ENCODE measurements around the gene PHLPP1. TPM values are rescaled to one million over a fixed set of nuclear protein-coding genes. Genes with fewer than 3 reads are reported as not detected.

The PHLPP1 gene
- total RNA-seq, 1 experiment from 2014 or later = 39.9 TPM

GRCh38 chr18:62738639-62739038 lies 23.3 kb downstream of the PHLPP1 start:
- Histone ChIP-seq H4K91ac (ENCODE audit: insufficient read length, low read depth, low read length) (no peak overlapping the region), H3K27me3 (ENCODE audit: insufficient read depth, low read length) (no peaks in the 10 kb centered on the region), H3K27ac (ENCODE audit: insufficient read length, low read depth, low read length) (no peak overlapping the region), H2BK12ac (ENCODE audit: insufficient read length, low read depth, low read length) (no peak overlapping the region), H4K20me1 (ENCODE audit: control insufficient read depth, insufficient read depth, insufficient read length) (peaks cover 2% of the 10 kb centered on the region), H3T11ph (ENCODE audit: low read length) (no peak overlapping the region), H2AFZ (ENCODE audit: low read length) (no peak overlapping the region), H3K18ac (ENCODE audit: insufficient read length, low read depth, low read length) (no peak overlapping the region), H3K23ac (ENCODE audit: insufficient read length, low read depth, low read length) (no peak overlapping the region), H2AK5ac (ENCODE audit: insufficient read length, low read length) (no peak overlapping the region), H3K9ac (ENCODE audit: extremely low read depth, insufficient read length, low read length) (no peak overlapping the region), H3K9me3 (ENCODE audit: control insufficient read depth, low read depth, low read length) (no peaks in the 10 kb centered on the region), H3K14ac (ENCODE audit: insufficient read depth, low read length) (no peak overlapping the region), H4K8ac (replicated peaks; ENCODE audit: insufficient read length, low read depth, low read length) (no peak overlapping the region), H3K4me1 (ENCODE audit: insufficient read depth, low read length) (peaks cover 21% of the 10 kb centered on the region), H2BK20ac (ENCODE audit: low read depth, low read length, poor library complexity, severe bottlenecking) (no peak overlapping the region), H4K5ac (ENCODE audit: insufficient read length, low read depth, low read length) (no peak overlapping the region), H3K4ac (ENCODE audit: low read depth, low read length) (no peak overlapping the region), H2BK5ac (ENCODE audit: insufficient read length, low read length) (no peak overlapping the region), H3K56ac (ENCODE audit: insufficient read length, low read depth, low read length) (no peak overlapping the region), H3K4me2 (ENCODE audit: insufficient read depth, insufficient read length, low read length) (no peak overlapping the region), H3K79me2 (ENCODE audit: insufficient read depth, low read length) (peaks cover 66% of the 10 kb centered on the region; the same call in 1 of the 2 replicates), H3K79me1 (ENCODE audit: insufficient read depth, low read depth, low read length, poor library complexity, severe bottlenecking) (peaks cover 4% of the 10 kb centered on the region), H2BK120ac (ENCODE audit: low read depth, low read length, poor library complexity, severe bottlenecking) (no peak overlapping the region), H2BK15ac (ENCODE audit: low read depth, low read length) (no peak overlapping the region), H3K23me2 (ENCODE audit: insufficient read length, low read depth, low read length, poor library complexity, severe bottlenecking) (no peaks in the 10 kb centered on the region)
- H3K27me3 Mint-ChIP-seq (ENCODE audit: low read depth) = no peaks in the 10 kb centered on the region
- peaks cover 0 to 10% of the 10 kb centered on the region in 2 experiments; a peak in 3 of 5 replicates for H3K9me3 Mint-ChIP-seq
- H3K4me3 Mint-ChIP-seq = no peak overlapping the region
- no CpG with 5 or more reads among the region's 1 CpG for WGBS (ENCODE audit: extremely low coverage, insufficient read length, low lambda C conversion rate)
- TF ChIP-seq CTCF (conservative IDR thresholded peaks at IDR 0.05) = no peak
- no peak overlapping the region for H3K27ac Mint-ChIP-seq
- peaks cover 75 to 79% of the 10 kb centered on the region in 2 experiments for H3K4me1 Mint-ChIP-seq
- H3K36me3 Mint-ChIP-seq (ENCODE audit: insufficient read depth in 1 of 3, low read depth in 3 of 3) = peaks cover 0 to 14% (median 0%) of the 10 kb centered on the region in 3 experiments; a peak in 5 of 7 replicates
- DNase-seq = no peak

Data from H9 (cell line).